HUES64 (cell line): Measurements from ENCODE around the gene FOXO6.

Source experiments
- H3K27ac ChIP-seq: 2 replicates; pipeline ENCODE4 v1.7.0; 2013; ENCODE audit warnings: low read depth, low read length, inconsistent platforms
- H3K27me3 ChIP-seq: 2 replicates; pipeline ENCODE4 v1.6.1; 2013; ENCODE audit warnings: mild to moderate bottlenecking, low read length; ENCODE audit not compliant: insufficient read depth
- H3K36me3 ChIP-seq: 2 replicates; pipeline ENCODE4 v1.6.1; 2013; ENCODE audit warnings: mild to moderate bottlenecking, low read length; ENCODE audit not compliant: insufficient read depth
- H3K4me1 ChIP-seq: 2 replicates; pipeline ENCODE4 v1.6.1; 2013; ENCODE audit warnings: mild to moderate bottlenecking, low read length, moderate library complexity; ENCODE audit not compliant: insufficient read depth
- H3K4me3 ChIP-seq: 2 replicates; pipeline ENCODE4 v1.5.1; 2013; ENCODE audit warnings: mild to moderate bottlenecking, low read length, moderate library complexity
- H3K9ac ChIP-seq: 2 replicates; pipeline ENCODE4 v1.6.1; 2013; ENCODE audit warnings: mild to moderate bottlenecking, low read depth, low read length
- H3K9me3 ChIP-seq: 2 replicates; pipeline ENCODE4 v1.6.1; 2013; ENCODE audit warnings: low read depth, low read length; ENCODE audit not compliant: insufficient read depth
- whole genome bisulfite sequencing: fragments of 150-250, 120-280 bp; methylation state at CpG from one replicate; pipeline ENCODE4 v1.1.7; 2013; ENCODE audit warnings: missing lambda C conversion rate; 5-methylcytosine and 5-hydroxymethylcytosine counted together

Gene FOXO6

DNA sequence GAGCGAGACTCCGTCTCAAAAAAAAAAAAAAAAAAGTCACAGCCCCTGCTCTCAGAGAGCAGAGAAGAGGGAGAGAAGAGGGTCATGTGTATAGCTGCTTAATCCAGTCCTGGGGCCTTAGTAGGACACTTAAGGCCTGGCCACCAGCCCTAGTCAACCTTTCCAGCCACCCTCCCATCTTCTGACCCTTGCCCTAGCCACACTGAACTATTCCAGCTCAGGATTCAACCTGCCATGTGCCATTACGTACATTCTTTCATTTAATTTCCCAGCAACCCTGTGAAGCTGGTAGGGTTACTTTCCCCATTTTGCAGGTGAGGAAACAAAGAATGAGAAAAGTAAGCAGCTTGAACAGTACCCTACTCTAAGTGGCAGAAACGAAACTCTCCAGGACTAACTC is 9.0 kb downstream of the FOXO6 start:
- H3K4me1 ChIP-seq, result peaks cover 23% of the 10 kb centered on the region
- H3K36me3 ChIP-seq, result no peaks in the 10 kb centered on the region
- H3K9ac ChIP-seq, result no peak overlapping the region
- 83% methylated on average over 4 of the region's 4 CpGs for WGBS
- H3K27ac ChIP-seq, result no peak overlapping the region
- H3K9me3 ChIP-seq, result no peaks in the 10 kb centered on the region
- H3K27me3 ChIP-seq, result peaks cover 29% of the 10 kb centered on the region
- no peak overlapping the region for H3K4me3 ChIP-seq

DNA sequence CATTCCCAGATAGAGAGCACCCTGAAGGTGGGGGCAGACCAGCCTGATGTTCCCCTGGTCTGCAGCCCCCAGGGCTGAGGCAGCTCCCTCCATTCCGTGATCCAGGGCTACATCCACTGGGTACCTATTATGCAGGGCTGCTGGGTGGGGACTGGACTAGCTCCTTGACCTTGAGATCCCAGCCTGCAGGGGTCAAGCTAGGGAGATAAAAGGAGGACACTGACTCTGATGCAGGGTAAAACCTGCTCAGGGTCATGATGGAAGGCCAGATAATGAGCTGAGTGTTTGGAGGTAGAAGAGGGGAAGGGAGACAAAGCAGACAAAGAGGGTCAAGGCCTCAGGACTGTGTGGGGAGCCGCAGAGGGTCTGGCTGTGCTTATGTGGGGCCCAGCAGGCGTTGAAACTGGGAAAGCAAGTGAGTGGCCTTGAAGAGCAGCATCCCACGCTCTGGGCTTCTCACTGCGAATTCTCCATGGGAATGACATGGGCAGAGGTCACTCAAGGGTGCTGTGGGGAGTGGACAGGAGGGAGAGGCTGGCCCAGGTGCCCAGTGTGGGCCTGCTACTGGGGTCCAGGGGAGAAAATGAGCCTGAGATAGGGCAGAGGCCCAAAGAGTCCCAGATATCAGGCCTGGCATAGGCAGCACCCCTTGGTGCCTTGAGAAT is 9.7 kb downstream of the FOXO6 start:
- H3K9ac ChIP-seq, result no peak overlapping the region
- peaks cover 23% of the 10 kb centered on the region for H3K4me1 ChIP-seq
- 61% methylated on average over 5 of the region's 5 CpGs for WGBS

GRCh38 chr1:41371630-41372599 is 10.7 kb downstream of the FOXO6 start:
- Histone ChIP-seq H3K27ac (peak overlapping the region; percentile 76; the same call in 1 of the 2 replicates), H3K4me1 (peaks cover 21% of the 10 kb centered on the region), H3K9me3 (no peaks in the 10 kb centered on the region), H3K4me3 (peak overlapping the region; percentile 24), H3K36me3 (no peaks in the 10 kb centered on the region), H3K9ac (no peak overlapping the region), H3K27me3 (peaks cover 14% of the 10 kb centered on the region)
- 14% methylated on average over 7 of the region's 7 CpGs for WGBS

More for the DNA sequence above, 9.7 kb downstream of the FOXO6 start:
- Histone ChIP-seq H3K9me3 (no peaks in the 10 kb centered on the region), H3K27me3 (peaks cover 23% of the 10 kb centered on the region), H3K4me3 (no peak overlapping the region), H3K27ac (no peak overlapping the region), H3K36me3 (no peaks in the 10 kb centered on the region)

DNA sequence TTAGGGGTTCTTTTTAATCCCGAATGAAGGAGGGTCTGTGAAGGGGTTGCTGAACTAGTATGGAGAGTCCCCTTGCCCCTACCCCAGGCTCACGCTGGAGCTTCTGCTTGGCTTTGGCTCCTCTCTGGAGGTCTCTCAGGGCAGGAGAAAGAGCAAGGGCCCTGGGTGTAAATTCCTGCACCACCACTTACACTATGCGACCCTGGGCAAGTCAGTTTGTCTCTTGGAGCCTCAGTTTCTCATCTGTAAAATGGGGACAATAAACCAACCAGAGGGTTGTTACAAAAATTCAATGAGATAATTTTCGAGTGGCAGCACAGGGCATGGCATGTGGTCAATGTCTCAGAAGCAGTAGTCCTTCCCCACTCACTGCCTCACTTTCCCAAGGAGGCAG is 11.4 kb downstream of the FOXO6 start:
- WGBS, result 62% methylated on average over 4 of the region's 4 CpGs
- Histone ChIP-seq H3K36me3 (no peaks in the 10 kb centered on the region), H3K27ac (no peak overlapping the region; the same call in 1 of the 2 replicates), H3K9me3 (no peaks in the 10 kb centered on the region), H3K4me3 (no peak overlapping the region), H3K4me1 (peaks cover 15% of the 10 kb centered on the region), H3K27me3 (peaks cover 7% of the 10 kb centered on the region), H3K9ac (no peak overlapping the region)

GRCh38 chr1:41373373-41373772 is 12.1 kb downstream of the FOXO6 start:
- no peak overlapping the region for H3K27ac ChIP-seq

DNA sequence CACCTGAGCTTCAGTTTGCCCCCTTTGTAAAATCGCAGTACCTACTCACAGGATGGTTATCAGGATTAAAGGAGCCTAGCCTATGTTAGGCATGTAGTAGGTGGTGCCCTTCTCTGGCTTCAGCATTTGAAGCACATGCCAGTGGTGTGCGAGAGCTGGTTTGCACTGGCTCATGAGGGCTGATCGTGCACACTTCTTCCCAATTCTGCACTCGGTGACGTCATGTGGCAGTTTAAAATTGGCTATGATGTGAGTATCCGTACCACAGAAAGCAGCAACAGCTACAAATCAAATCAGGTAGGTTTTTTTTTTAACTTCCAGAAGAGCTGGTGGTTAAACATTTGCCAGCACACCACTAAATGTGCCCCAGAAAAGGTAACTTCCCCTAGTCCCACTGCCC is 13.5 kb downstream of the FOXO6 start:
- H3K4me1 ChIP-seq, result peaks cover 15% of the 10 kb centered on the region
- 94% methylated on average over 6 of the region's 6 CpGs for WGBS
- no peaks in the 10 kb centered on the region; the same call in 1 of the 2 replicates for H3K27me3 ChIP-seq
- H3K9ac ChIP-seq, result no peak overlapping the region
- no peaks in the 10 kb centered on the region for H3K9me3 ChIP-seq
- no peak overlapping the region for H3K27ac ChIP-seq
- H3K4me3 ChIP-seq, result no peak overlapping the region
- H3K36me3 ChIP-seq, result no peaks in the 10 kb centered on the region

More at GRCh38 chr1:41373373-41373772, 12.1 kb downstream of the FOXO6 start:
- H3K36me3 ChIP-seq, result no peaks in the 10 kb centered on the region
- no peaks in the 10 kb centered on the region for H3K9me3 ChIP-seq
- peaks cover 15% of the 10 kb centered on the region for H3K4me1 ChIP-seq
- H3K27me3 ChIP-seq, result no peaks in the 10 kb centered on the region; the same call in 1 of the 2 replicates
- no peak overlapping the region for H3K4me3 ChIP-seq
- H3K9ac ChIP-seq, result no peak overlapping the region
- 92% methylated on average over 6 of the region's 6 CpGs for WGBS

DNA sequence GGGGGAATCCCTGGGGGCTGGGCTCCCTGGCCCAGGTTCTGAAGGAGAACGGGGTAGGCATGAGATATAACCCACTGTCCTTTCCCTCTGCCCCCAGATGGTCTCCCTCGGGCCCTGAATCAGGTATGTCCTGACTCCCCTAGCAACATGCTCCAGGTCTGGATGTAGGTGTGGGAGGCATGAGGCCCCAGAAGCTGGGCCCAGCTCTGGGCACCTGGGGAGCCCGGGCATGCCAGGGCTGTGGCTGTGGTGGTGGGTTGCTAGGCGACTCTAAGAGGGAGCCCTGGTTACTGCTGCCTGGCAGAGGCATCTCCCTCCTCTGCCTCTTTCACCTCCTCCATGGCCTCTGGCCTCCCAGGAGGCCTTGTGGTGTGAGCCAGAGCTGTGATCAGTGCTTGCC is 16.2 kb downstream of the FOXO6 start:
- Histone ChIP-seq H3K36me3 (no peaks in the 10 kb centered on the region), H3K9me3 (no peaks in the 10 kb centered on the region), H3K4me1 (0 out of 2 replicates have a peak, but pooled peaks cover 3% of the 10 kb centered on the region), H3K27ac (no peak overlapping the region), H3K27me3 (peaks cover 23% of the 10 kb centered on the region), H3K4me3 (no peak overlapping the region), H3K9ac (no peak overlapping the region)
- 88% methylated on average over 4 of the region's 4 CpGs for WGBS

GRCh38 chr1:41378222-41378621 is 17.0 kb downstream of the FOXO6 start:
- no peaks in the 10 kb centered on the region for H3K36me3 ChIP-seq
- peaks cover 31% of the 10 kb centered on the region for H3K27me3 ChIP-seq
- no peak overlapping the region for H3K9ac ChIP-seq
- 89% methylated on average over 4 of the region's 4 CpGs for WGBS
- no peaks in the 10 kb centered on the region for H3K4me1 ChIP-seq
- no peak overlapping the region for H3K27ac ChIP-seq
- H3K9me3 ChIP-seq, result no peaks in the 10 kb centered on the region
- H3K4me3 ChIP-seq, result no peak overlapping the region

- no peaks in the 10 kb centered on the region for H3K9me3 ChIP-seq
- H3K27ac ChIP-seq, result no peak overlapping the region
These were observed 17.9 kb downstream of the FOXO6 start for GRCh38 chr1:41378999-41379737.

GRCh38 chr1:41379738-41380130 is 18.5 kb downstream of the FOXO6 start:
- Histone ChIP-seq H3K4me1 (peaks cover 6% of the 10 kb centered on the region; the same call in 1 of the 2 replicates), H3K4me3 (no peak overlapping the region), H3K27ac (no peak overlapping the region), H3K36me3 (no peaks in the 10 kb centered on the region), H3K9ac (no peak overlapping the region), H3K9me3 (no peaks in the 10 kb centered on the region), H3K27me3 (peaks cover 46% of the 10 kb centered on the region)
- WGBS, result 87% methylated on average over 6 of the region's 6 CpGs

More at GRCh38 chr1:41378999-41379737, 17.9 kb downstream of the FOXO6 start:
- WGBS, result 97% methylated on average over 4 of the region's 4 CpGs
- Histone ChIP-seq H3K4me3 (no peak overlapping the region), H3K9ac (no peak overlapping the region), H3K4me1 (peaks cover 6% of the 10 kb centered on the region; the same call in 1 of the 2 replicates), H3K27me3 (peaks cover 41% of the 10 kb centered on the region), H3K36me3 (no peaks in the 10 kb centered on the region)
